A549 (cell line): ENCODE results near the gene FRMD8.

Source experiments
- BHLHE40 ChIP-seq: IDR thresholded peaks from 2 replicates; pipeline ENCODE4 v1.6.1; 2012; ENCODE audit warnings: low read depth, low read length, inconsistent platforms
- ESRRA ChIP-seq: fragments of 150-350 bp; IDR thresholded peaks from 2 replicates; pipeline ENCODE4 v1.6.1; 2014; ENCODE audit warnings: mild to moderate bottlenecking, low read length, borderline replicate concordance
- MAFK ChIP-seq: fragments of 450-650 bp; IDR thresholded peaks from 2 replicates; pipeline ENCODE4 v1.6.1; 2014; ENCODE audit not compliant: partially characterized antibody
- NPAS2 ChIP-seq: fragments of 250-450 bp; sonication (Bioruptor Pico); IDR thresholded peaks from 2 replicates; pipeline ENCODE4 v1.8.0; 2022; ENCODE audit warnings: mild to moderate bottlenecking, moderate library complexity, borderline replicate concordance
- PHF8 ChIP-seq: fragments of 200-600 bp; sonication (generic); IDR thresholded peaks from 2 replicates; pipeline ENCODE4 v1.6.1; 2016; ENCODE audit warnings: low read depth, mild to moderate bottlenecking, antibody characterized with exemption, moderate library complexity, borderline replicate concordance
- POLR2A ChIP-seq: IDR thresholded peaks from 2 replicates; pipeline ENCODE4 v1.6.1; 2012; ENCODE audit warnings: mild to moderate bottlenecking, low read length
- RNF2 ChIP-seq: fragments of 200-600 bp; sonication (generic); IDR thresholded peaks from 2 replicates; pipeline ENCODE4 v1.6.1; 2016; ENCODE audit warnings: low read depth, mild to moderate bottlenecking, antibody characterized with exemption, moderate library complexity, borderline replicate concordance
- SMC3 ChIP-seq: fragments of >200 bp; sonication (Bioruptor Twin); formaldehyde crosslinking; IDR thresholded peaks from 3 replicates; pipeline ENCODE4 v1.6.1; 2018; ENCODE audit warnings: inconsistent platforms
- TF ChIP-seq, protein P1 (sequence below): fragments of >200 bp; sonication (Bioruptor Twin); formaldehyde crosslinking; IDR thresholded peaks from 3 replicates; pipeline ENCODE4 v1.5.1; 2016
- TF ChIP-seq, protein P2 (sequence below): IDR thresholded peaks from 2 replicates; pipeline ENCODE4 v1.6.1; 2012
- TF ChIP-seq, protein P3 (sequence below): fragments of 200-600 bp; sonication (generic); IDR thresholded peaks from 2 replicates; pipeline ENCODE4 v1.6.1; 2016; ENCODE audit warnings: antibody characterized with exemption, mild to moderate bottlenecking, moderate library complexity
- TF ChIP-seq, protein P4 (sequence below): IDR thresholded peaks from 2 replicates; pipeline ENCODE4 v1.6.1; 2012; ENCODE audit warnings: low read depth, borderline replicate concordance

DNA sequence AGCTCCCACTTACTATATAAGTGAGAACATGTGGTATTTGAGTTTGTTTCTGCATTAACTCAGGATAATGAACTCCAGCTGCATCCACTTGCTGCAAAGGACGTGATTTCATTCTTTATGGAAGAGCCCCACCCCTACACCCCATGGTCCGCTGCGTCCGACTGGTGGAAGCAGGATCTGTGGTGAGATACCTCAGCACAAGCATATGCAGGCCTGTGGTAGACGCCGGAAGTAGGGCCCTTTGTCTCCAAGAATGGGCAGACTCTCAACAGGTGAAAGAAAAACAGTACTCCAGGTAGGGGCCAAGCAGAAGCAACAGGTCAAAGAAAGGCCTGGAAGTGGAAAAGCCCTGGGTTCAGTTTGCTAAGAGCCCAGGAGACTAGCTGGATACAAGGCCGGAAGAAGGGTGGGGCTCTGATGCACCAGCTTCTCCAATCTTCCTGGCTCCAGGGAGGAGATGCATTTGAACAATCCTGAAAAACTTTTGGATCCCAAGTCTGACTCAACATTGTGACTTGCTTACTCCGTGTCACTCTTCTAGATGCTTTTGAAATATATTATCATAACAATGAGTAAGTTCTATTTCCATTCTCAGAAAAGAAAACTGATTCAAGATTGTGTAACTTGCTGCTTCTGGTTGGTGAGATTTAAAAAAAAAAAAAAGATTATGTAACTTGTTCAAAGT lies 66.5 kb downstream of the FRMD8 start:
- TF ChIP-seq, protein P1, sequence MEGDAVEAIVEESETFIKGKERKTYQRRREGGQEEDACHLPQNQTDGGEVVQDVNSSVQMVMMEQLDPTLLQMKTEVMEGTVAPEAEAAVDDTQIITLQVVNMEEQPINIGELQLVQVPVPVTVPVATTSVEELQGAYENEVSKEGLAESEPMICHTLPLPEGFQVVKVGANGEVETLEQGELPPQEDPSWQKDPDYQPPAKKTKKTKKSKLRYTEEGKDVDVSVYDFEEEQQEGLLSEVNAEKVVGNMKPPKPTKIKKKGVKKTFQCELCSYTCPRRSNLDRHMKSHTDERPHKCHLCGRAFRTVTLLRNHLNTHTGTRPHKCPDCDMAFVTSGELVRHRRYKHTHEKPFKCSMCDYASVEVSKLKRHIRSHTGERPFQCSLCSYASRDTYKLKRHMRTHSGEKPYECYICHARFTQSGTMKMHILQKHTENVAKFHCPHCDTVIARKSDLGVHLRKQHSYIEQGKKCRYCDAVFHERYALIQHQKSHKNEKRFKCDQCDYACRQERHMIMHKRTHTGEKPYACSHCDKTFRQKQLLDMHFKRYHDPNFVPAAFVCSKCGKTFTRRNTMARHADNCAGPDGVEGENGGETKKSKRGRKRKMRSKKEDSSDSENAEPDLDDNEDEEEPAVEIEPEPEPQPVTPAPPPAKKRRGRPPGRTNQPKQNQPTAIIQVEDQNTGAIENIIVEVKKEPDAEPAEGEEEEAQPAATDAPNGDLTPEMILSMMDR: no peak
- TF ChIP-seq PHF8: no peak
- TF ChIP-seq POLR2A: no peak
- TF ChIP-seq NPAS2: no peak
- no peak for TF ChIP-seq BHLHE40
- TF ChIP-seq, protein P2, sequence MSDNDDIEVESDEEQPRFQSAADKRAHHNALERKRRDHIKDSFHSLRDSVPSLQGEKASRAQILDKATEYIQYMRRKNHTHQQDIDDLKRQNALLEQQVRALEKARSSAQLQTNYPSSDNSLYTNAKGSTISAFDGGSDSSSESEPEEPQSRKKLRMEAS: no peak
- no peak for TF ChIP-seq MAFK
- no peak for TF ChIP-seq ESRRA
- TF ChIP-seq, protein P3, sequence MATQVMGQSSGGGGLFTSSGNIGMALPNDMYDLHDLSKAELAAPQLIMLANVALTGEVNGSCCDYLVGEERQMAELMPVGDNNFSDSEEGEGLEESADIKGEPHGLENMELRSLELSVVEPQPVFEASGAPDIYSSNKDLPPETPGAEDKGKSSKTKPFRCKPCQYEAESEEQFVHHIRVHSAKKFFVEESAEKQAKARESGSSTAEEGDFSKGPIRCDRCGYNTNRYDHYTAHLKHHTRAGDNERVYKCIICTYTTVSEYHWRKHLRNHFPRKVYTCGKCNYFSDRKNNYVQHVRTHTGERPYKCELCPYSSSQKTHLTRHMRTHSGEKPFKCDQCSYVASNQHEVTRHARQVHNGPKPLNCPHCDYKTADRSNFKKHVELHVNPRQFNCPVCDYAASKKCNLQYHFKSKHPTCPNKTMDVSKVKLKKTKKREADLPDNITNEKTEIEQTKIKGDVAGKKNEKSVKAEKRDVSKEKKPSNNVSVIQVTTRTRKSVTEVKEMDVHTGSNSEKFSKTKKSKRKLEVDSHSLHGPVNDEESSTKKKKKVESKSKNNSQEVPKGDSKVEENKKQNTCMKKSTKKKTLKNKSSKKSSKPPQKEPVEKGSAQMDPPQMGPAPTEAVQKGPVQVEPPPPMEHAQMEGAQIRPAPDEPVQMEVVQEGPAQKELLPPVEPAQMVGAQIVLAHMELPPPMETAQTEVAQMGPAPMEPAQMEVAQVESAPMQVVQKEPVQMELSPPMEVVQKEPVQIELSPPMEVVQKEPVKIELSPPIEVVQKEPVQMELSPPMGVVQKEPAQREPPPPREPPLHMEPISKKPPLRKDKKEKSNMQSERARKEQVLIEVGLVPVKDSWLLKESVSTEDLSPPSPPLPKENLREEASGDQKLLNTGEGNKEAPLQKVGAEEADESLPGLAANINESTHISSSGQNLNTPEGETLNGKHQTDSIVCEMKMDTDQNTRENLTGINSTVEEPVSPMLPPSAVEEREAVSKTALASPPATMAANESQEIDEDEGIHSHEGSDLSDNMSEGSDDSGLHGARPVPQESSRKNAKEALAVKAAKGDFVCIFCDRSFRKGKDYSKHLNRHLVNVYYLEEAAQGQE: no peak
- no peak for TF ChIP-seq RNF2
- TF ChIP-seq, protein P4, sequence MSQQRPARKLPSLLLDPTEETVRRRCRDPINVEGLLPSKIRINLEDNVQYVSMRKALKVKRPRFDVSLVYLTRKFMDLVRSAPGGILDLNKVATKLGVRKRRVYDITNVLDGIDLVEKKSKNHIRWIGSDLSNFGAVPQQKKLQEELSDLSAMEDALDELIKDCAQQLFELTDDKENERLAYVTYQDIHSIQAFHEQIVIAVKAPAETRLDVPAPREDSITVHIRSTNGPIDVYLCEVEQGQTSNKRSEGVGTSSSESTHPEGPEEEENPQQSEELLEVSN: no peak
- TF ChIP-seq SMC3: no peak
